COLO668 (cell line): ENCODE data around the gene PIK3CB.
A peak's percentile ranks its signal among the peaks of the same experiment; 100 is the strongest.
"Not testable (repeated sequence)": the region's sequence is repeated elsewhere in the genome, so short reads cannot be mapped to it uniquely, and the experiment has no call there.

ENCODE experiments used
- DNase-seq: peaks from one replicate; lab custom pipeline; 2025; ENCODE audit not compliant: unreplicated experiment; lab: John Stamatoyannopoulos, UW

The PIK3CB gene

GRCh38 chr3:138806376-138807080 lies 28.2 kb downstream of the PIK3CB start:
- DNase-seq: no peak

GRCh38 chr3:138803006-138803653 lies 31.6 kb downstream of the PIK3CB start:
- no peak for DNase-seq

- not testable (repeated sequence) for DNase-seq
These were observed 32.5 kb downstream of the PIK3CB start for GRCh38 chr3:138802223-138802622.

GRCh38 chr3:138801792-138802191 lies 32.9 kb downstream of the PIK3CB start:
- DNase-seq: no peak

- DNase-seq: no peak
These were observed 34.5 kb downstream of the PIK3CB start for GRCh38 chr3:138800248-138800647.

- no peak for DNase-seq
These were observed 34.9 kb downstream of the PIK3CB start for GRCh38 chr3:138799822-138800221.

- DNase-seq: no peak
These were observed 37.2 kb downstream of the PIK3CB start for GRCh38 chr3:138797508-138798038.

GRCh38 chr3:138796761-138797160 lies 38.0 kb downstream of the PIK3CB start:
- no peak for DNase-seq

- no peak for DNase-seq
These were observed 47.9 kb downstream of the PIK3CB start for GRCh38 chr3:138786788-138787271.

- DNase-seq: no peak
These were observed 48.8 kb downstream of the PIK3CB start for GRCh38 chr3:138785951-138786350.

- not testable (repeated sequence) for DNase-seq
These were observed 49.3 kb downstream of the PIK3CB start for GRCh38 chr3:138785362-138785857.

- DNase-seq: no peak
These were observed 52.0 kb downstream of the PIK3CB start for GRCh38 chr3:138782755-138783154.

- DNase-seq: no peak
These were observed 53.7 kb downstream of the PIK3CB start for GRCh38 chr3:138781012-138781470.

- no peak for DNase-seq
These were observed 56.1 kb downstream of the PIK3CB start for GRCh38 chr3:138778643-138779042.

- no peak for DNase-seq
These were observed 57.8 kb downstream of the PIK3CB start for GRCh38 chr3:138776961-138777360.

GRCh38 chr3:138775254-138775595 lies 59.5 kb downstream of the PIK3CB start:
- DNase-seq: no peak

- peak; percentile 54 for DNase-seq
These were observed 60.0 kb downstream of the PIK3CB start for GRCh38 chr3:138774529-138775253.

- DNase-seq: no peak
These were observed 63.1 kb downstream of the PIK3CB start for GRCh38 chr3:138771585-138771984.

- DNase-seq: no peak
These were observed 65.1 kb downstream of the PIK3CB start for GRCh38 chr3:138769616-138770015.

GRCh38 chr3:138768946-138769345 lies 65.8 kb downstream of the PIK3CB start:
- no peak for DNase-seq

- DNase-seq: no peak
These were observed 66.6 kb downstream of the PIK3CB start for GRCh38 chr3:138768125-138768524.
